ENCODE results near the gene HOXA11. TPM values are rescaled to one million over a fixed set of nuclear protein-coding genes. Genes with fewer than 3 reads are reported as not detected.

HOXA11 gene
- total RNA-seq, 1 donor from 2014 or later, result not detected

- DNase-seq (ENCODE audit: low spot score) (peak; percentile 39), ATAC-seq (no peak)
Measured at GRCh38 chr7:27148756-27149641, 36.0 kb downstream of the HOXA11 start.

GRCh38 chr7:27148031-27148755, 36.8 kb downstream of the HOXA11 start:
- ATAC-seq (no peak), DNase-seq (ENCODE audit: low spot score) (peak; percentile 33)

- no peak for ATAC-seq
- peak; percentile 43 for DNase-seq (ENCODE audit: low spot score)
Measured at GRCh38 chr7:27147199-27148030, 37.6 kb downstream of the HOXA11 start, which contains the start of gene HOXA6. TSS of gene HOXA6 (minus strand) at chr7:27147774. CDS start at chr7:27147749, 25 bp downstream.

GRCh38 chr7:27146491-27147198, 38.4 kb downstream of the HOXA11 start:
- peak; percentile 11 for DNase-seq (ENCODE audit: low spot score)
- no peak for ATAC-seq

DNA sequence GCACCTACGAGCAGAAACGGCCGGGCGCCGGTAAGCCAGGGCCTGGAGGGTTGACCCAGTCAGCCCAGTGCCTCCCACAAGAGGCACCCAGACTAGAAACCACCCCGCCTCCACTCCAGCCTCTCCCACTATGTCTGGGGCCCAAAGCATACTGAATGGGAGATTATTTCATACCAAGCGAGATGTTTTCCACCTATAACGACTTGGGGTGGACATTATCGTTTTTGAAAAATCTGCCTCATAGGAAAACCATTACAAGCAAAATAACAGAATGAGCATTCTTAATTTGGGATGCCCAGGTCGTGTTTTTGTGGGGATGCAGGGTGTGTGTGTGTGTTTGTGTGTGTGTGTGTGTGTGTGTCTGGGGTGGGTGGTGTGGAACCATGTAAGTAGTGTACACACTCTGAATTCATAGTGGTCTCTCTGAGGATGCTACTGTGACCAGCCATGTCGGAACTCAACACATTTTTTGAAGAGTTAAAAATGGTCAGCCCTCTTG, 39.1 kb downstream of the HOXA11 start:
- DNase-seq (ENCODE audit: low spot score) (no peak), ATAC-seq (no peak)

DNA sequence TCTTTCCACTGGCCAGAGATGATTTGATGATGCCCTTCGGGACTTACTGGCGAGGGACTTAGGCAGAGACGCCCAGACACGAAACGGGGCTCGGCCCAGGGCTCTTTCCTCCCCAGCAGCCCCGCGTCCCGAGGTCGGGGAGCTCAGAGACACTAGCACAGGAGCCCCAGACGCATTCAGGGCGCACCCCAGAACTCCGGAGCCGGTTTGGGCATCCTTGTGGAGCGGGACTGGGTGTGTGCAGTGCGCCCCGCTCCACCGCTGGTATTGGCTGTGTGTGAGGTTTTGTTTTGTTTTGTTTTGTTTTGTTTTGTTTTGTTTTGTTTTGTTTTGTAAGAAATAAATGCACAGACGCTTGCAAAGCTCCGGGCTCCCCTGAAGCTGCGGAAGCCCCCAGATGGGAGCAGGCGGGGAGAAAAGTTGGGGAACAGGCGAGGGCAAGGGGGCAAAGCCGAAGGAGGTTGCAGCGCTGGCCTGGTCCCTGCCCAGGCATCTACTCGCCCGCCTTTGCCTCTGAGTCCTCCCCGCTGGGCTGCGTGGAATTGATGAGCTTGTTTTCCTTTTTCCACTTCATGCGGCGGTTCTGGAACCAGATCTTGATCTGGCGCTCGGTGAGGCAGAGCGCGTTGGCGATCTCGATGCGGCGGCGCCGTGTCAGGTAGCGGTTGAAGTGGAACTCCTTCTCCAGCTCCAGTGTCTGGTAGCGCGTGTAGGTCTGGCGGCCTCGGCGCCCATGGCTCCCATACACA, 39.7 kb downstream of the HOXA11 start:
- DNase-seq (ENCODE audit: low spot score) (peak; percentile 32), ATAC-seq (no peak)

DNA sequence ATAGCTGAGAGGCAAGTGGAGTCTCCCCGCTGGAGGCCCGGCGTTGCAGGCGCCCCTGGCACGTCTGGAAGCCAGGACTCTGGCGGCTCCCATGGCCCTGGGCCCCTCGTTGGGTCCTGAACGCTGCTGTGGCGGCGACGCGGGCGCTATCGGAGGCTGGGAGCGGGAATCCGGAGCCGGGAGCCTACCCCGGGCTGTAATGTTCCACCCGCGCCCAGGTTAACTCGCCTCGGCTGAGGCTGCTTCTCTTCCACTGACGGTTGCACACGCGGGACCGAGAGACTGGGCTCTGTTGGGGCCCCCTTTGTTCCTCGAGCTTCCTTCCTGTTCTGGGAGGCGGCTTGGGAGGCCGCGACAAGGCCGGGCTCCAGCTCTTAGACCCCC, 40.3 kb downstream of the HOXA11 start:
- DNase-seq (ENCODE audit: low spot score), result peak; percentile 38
- no peak for ATAC-seq

DNA sequence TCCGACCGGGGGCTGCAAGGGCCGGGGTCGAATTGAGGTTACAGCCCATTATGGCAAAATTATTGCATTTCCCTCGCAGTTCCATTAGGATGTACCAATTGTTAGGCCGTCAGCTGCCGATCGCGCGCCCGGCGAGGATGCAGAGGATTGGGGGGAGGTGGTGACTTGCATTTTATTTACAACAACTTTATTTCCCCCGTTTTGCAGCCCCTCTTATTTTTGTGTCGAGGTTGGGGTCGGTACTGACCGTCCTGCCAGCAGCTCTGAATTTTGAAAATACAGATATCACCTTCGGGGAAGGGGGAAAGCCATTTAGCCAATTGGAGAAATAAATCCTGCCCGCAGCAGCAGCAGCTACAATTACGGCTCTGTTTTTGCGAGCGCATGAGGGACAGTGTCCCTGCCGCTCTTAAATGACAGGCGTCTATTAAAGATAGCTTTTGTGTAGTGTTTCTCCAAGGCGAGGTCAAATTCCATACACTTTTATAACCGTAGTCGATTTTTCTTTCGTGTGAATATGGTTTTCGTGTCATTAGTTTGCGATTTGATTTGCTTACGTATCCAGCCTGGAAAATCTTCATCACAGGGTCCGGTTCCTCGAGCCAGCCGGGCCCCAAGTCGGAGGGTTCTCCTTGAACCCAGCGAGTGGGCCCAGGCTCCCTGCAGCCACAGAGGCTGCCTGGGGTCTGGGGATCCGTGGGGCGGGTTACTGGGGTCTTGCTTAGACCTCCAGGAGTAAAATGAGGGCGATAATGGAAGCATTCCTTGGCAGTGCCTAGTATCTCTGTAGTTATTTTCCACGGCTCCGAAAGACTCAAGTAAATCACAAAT, 40.9 kb downstream of the HOXA11 start:
- DNase-seq (ENCODE audit: low spot score), result peak; percentile 6
- no peak for ATAC-seq

GRCh38 chr7:27143023-27143949, 41.7 kb downstream of the HOXA11 start, which contains the start of gene HOXA5:
TSS of gene HOXA5 (minus strand) at chr7:27143681. CDS start at chr7:27143607, 74 bp downstream.
- DNase-seq (ENCODE audit: low spot score), result peak; percentile 47
- ATAC-seq, result peak; percentile 67

- DNase-seq (ENCODE audit: low spot score), result peak; percentile 40
- no peak for ATAC-seq
Measured at GRCh38 chr7:27142580-27143022, 42.4 kb downstream of the HOXA11 start.

DNA sequence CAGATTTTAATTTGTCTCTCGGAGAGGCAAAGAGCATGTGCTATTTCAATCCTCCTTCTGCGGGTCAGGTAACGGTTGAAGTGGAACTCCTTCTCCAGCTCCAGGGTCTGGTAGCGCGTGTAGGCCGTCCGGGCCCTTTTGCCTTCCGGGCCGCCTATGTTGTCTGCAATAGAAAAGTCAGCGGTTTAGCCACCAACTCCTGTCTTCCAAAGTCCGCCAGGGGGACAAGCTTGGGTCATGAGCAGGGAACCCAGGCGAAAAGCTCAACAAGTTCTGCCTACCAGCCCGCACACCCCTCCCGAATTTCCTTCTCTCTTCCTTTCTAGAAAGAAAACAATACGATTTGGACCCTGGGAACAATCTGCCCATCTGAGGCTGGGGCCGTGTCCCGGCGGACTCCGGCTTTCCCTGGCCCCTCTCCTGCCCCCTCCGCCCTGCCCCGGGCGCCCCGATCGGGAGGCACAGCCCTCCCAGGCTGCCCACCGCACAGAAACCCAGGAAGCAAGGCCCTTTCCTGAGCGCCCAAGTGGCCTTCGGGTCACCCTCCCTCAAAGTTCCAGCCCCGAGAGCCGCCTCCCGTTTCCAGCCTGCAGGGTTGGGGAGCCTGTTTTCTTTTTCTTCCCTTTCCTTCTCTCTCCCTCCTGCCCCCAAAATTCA, 43.0 kb downstream of the HOXA11 start:
- DNase-seq (ENCODE audit: low spot score), result peak; percentile 39
- ATAC-seq, result peak; percentile 23

DNA sequence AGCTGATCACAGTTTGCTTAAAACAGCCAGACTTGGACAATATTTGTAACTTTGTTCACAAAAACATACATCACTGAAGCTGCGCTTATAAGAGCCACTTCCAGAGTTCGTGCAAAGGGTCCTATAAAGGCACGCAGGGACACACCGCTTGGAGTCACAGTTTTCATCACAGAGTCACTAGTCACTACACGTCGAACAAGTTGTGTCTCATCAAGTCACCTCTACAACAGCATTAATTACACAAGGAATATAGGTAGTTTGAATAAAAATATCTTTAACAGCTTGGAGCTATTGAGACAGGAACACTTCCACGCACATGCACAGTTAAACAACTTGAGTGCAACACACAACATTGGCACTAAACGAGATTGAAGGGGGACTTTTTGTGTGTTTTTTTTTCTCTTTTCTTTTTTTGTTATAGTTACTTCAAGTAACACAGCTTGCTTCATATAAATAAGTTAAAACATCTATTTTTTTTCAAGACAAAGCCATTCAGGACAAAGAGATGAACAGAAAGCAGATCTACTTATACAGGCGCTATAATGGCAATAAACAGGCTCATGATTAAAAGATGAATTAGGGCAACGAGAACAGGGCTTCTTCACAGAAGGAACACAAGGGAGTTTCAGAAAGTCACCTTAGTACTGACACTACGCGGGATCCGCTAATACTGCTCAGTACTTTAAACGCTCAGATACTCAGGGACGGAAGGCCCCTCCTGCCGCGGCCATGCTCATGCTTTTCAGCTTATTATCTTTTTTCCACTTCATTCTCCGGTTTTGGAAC, 43.7 kb downstream of the HOXA11 start:
- ATAC-seq, result no peak
- DNase-seq (ENCODE audit: low spot score), result no peak

DNA sequence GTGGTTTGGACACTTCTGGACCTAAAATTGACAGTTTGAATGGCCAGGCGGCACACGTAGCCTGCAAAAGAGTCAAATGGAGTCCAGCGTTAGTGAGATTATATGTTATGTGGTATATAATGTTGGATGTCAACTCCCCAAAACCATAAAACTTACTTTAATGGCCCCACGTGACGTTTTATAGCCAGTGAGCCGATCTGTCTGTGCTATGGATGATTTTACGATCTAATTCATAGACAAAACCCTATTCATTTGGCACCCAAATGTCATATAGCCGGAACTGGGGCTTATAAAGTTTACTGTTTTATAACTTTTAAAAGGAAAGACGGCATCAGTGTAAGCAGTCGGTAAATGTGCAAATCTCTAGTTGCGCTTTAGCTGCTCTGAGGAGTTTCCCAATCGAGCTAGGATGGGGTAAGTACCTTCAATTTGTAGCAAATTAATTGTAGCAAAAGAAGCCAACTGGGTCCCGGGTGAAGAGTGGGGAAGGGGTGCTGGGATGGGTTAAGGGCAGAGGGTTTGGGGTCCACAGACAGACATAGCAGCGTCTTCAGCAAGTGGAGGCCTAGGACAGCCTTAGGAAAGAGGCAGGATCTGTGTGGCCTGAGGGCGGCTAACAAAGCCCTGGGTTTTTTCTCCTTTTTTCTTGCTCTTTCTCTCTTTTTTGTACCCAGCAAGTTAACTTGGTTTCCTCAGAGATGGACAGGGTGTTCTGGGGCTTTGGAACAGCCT, 44.7 kb downstream of the HOXA11 start:
- ATAC-seq (no peak), DNase-seq (ENCODE audit: low spot score) (no peak)

GRCh38 chr7:27139334-27140125, 45.5 kb downstream of the HOXA11 start:
- peak; percentile 40 for DNase-seq (ENCODE audit: low spot score)
- ATAC-seq, result no peak

GRCh38 chr7:27138985-27139333, 46.1 kb downstream of the HOXA11 start:
- DNase-seq (ENCODE audit: low spot score), result no peak
- no peak for ATAC-seq

Data from left lobe of liver (tissue), 2 donors.